AG10803 (cell line): ENCODE data around the gene FHIT.

ENCODE experiments used
- DNase-seq: peaks from one replicate; pipeline ENCODE4 v3.0.0; 2010; ENCODE audit warnings: low read depth
- H3K4me3 ChIP-seq: 2 replicates; pipeline ENCODE4 v1.5.1; 2011; ENCODE audit warnings: mild to moderate bottlenecking, low read length, control low read depth
- TF ChIP-seq, protein P1 (sequence below): conservative IDR thresholded peaks from 2 replicates; pipeline ENCODE4 v1.5.1; 2011; ENCODE audit warnings: mild to moderate bottlenecking, low read length, control low read depth, inconsistent platforms

Gene FHIT

DNA sequence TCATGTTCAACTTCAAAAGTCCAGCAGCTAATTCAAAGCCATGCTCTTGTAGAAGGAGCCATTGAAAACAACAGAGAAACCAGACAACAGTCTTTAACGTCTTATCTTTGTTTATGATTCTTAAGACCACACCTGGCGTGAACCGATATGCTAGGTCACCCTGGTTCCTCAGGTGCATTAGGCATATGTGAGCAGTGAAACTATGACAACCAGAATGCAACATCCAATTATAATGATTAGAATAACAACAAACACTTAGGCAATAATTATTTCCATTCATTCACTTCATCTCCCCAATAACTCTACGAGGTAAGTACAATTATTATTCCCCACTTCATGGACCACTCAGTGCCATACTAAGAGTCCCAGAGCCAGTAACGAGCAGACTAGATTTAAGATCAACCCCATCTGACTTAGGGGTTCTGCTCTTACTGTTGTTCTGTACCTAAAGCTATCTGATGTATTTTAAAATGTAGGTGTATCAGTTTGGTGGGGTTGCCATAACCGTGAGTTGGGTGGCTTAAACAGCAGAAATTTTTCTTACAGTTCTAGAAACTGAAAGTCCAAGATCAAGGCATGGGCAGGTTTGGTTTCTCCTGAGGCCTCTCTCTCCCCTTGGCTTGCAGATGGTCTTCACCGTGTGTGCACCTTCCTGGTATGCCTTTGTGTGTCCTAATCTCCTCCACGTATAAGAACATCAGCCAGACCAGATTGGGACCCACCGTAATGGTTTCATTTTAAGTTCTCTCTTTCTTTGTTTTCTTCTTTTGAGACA lies 1203.6 kb downstream of the FHIT start:
- TF ChIP-seq, protein P1, sequence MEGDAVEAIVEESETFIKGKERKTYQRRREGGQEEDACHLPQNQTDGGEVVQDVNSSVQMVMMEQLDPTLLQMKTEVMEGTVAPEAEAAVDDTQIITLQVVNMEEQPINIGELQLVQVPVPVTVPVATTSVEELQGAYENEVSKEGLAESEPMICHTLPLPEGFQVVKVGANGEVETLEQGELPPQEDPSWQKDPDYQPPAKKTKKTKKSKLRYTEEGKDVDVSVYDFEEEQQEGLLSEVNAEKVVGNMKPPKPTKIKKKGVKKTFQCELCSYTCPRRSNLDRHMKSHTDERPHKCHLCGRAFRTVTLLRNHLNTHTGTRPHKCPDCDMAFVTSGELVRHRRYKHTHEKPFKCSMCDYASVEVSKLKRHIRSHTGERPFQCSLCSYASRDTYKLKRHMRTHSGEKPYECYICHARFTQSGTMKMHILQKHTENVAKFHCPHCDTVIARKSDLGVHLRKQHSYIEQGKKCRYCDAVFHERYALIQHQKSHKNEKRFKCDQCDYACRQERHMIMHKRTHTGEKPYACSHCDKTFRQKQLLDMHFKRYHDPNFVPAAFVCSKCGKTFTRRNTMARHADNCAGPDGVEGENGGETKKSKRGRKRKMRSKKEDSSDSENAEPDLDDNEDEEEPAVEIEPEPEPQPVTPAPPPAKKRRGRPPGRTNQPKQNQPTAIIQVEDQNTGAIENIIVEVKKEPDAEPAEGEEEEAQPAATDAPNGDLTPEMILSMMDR = no peak
- no peak overlapping the region for H3K4me3 ChIP-seq
- no peak for DNase-seq

- H3K4me3 ChIP-seq = no peak overlapping the region
- TF ChIP-seq, protein P1 = no peak
- DNase-seq = no peak
These were observed 1205.0 kb downstream of the FHIT start for GRCh38 chr3:60046210-60046609.

- no peak overlapping the region for H3K4me3 ChIP-seq
- TF ChIP-seq, protein P1 = no peak
- no peak for DNase-seq
These were observed 1205.6 kb downstream of the FHIT start for GRCh38 chr3:60045686-60046085.

DNA sequence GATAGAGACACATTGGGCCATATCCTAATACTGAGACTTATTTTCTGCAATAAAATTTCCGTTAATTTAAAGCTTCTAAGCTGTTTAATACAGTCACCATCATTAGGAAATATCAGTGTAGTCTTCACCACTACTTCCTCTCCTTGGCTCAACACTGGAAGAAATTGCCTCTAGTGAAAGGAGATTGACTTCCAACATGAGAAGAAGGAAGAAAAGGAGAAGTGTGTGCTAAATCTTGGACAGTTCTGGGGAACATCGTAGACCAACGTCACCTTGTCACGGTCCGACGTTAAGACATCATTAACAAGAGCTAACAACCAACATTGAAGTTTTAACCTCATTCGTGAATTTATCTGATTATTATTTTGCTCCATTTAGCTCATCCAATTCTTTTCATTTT lies 1214.4 kb downstream of the FHIT start:
- no peak for DNase-seq
- TF ChIP-seq, protein P1 = no peak
- no peak overlapping the region for H3K4me3 ChIP-seq

DNA sequence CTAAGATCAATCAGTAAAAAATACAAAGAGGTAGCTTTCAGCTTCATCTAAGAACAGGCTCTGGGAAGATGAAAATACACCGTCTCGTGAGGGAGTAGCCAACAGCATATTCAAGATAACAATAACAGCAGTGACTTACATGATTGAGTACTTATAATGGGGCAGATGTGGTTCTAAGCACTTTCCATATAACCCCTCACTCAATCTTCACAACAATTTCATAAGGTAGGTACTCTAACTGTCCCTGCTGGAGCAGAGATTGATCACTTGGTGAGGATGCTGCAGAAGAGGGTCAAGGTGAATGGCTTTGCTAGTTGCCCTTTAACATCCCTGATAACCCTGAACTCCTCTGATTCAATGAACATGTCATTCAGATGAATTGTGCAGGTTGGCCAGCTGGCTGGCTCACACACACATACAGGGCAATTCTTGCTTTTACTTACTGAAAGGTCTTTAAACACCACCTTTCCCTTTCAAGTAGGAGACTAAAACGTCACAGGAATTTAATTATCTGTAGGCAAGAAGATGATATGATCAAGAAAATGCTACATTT lies 1217.3 kb downstream of the FHIT start:
- H3K4me3 ChIP-seq = no peak overlapping the region
- DNase-seq = no peak
- TF ChIP-seq, protein P1 = no peak

DNA sequence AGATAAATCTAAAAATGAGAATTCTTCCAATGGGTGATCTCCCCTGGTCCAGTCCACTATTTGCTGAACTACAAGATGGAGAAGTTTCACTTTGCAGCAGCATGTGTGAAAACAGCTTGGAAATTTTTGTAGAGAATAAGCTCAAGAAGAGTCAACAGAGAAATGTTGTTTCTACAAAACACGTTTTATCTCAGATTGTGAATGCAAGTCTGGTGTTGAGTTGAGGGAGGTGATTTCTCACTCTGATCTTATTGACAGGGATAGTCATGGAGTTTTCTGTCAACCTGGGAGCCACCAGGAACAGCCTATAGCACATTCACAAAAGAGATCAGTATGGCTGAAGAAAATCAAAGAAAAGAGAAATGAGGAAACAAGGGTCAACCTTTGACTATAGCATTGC lies 1220.3 kb downstream of the FHIT start:
- TF ChIP-seq, protein P1 = no peak
- H3K4me3 ChIP-seq = no peak overlapping the region
- DNase-seq = no peak

DNA sequence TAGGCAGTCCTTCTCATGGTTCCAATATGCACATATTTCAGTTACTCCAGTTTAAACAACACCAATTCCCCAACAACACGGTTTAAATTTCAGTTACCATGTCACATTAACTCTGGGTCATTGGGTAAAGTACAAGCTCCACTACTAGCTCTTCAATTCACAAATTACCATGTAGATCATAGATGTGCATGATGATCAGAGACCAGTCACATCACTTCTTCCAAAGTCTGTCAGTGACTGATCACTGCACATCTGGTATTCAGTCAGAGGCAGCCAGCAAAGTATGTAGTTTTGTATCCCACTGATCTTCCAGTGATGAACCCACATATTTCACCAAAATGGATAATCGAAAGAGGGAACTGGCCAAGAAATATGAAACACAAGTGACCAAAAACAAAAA lies 1223.0 kb downstream of the FHIT start:
- TF ChIP-seq, protein P1 = no peak
- no peak overlapping the region for H3K4me3 ChIP-seq
- DNase-seq = no peak
